ENCODE results near the gene ABCB1. TPM values are rescaled to one million over a fixed set of nuclear protein-coding genes. Genes with fewer than 3 reads are reported as not detected.

ABCB1 gene
- total and polyA plus RNA-seq, 2 of the 13 experiments (the other 11 are each of a cell fraction or from before 2014, with no cell fraction given) = 42.8 to 52.6 TPM

DNA sequence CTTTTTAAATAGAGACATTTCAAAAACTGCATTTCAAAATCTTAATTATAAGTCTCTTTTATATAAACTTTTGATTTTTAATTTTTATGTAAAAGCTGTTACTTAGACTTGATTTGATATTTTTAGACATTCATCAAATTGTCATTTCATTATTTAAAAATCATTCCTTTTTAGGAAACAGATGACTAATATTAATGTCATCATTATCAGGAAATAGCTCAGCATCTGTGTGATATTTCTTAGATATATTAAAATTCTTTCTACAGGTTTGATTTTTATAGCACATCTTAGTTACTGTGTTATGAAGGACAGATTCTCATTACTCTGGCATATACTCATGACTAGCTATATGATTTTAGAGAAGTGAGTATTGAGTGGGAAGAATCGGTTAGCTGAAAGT lies 44.8 kb upstream of the ABCB1 start (continued):
- TF ChIP-seq ZFP82 (CRISPR knock-in tag; IDR thresholded peaks at IDR 0.05; ENCODE audit: borderline replicate concordance) = no peak
- TF ChIP-seq FOXK1 (CRISPR knock-in tag; IDR thresholded peaks at IDR 0.05; ENCODE audit: borderline replicate concordance, low read depth) = no peak

DNA sequence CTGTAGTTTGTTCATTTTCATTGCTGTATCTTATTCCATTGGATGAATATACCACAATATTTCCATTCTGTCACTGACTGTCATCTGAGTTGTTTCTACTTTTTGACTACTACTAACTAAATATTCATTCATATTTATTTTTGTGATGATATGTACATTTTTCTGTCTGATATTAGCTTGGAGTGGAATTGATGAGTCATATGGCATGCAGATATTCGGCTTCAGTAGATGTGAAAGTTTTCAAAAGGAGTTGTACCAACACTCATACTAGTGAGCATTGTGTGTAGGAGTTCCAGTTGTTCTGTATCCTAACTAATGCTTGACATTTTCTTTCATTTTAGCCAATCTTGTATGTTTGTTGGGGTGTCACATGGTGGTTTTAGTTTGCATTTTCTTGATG lies 35.2 kb upstream of the ABCB1 start:
- no peak overlapping the region for H3K4me2 ChIP-seq (ENCODE audit: low read depth, low read length)
- no peak overlapping the region for H3K27ac ChIP-seq (ENCODE audit: extremely low read length, insufficient read depth, low read length)
- intact Hi-C loops (cut with micrococcal nuclease; ENCODE audit: unreplicated experiment) = no loop called here
- POLR2A ChIA-PET = no interaction called here
- no peak overlapping the region for H2AFZ ChIP-seq (ENCODE audit: low read length)
- H3K4me3 ChIP-seq (replicated peaks in 1 of 3; ENCODE audit: insufficient read depth in 1 of 3, low read depth in 2 of 3, low read length in 3 of 3) = no peak overlapping the region
- CTCF ChIA-PET (ENCODE audit: low intra/inter-chr PET ratio, low total read pairs) = no interaction called here
- H3K9ac ChIP-seq (ENCODE audit: insufficient read depth, low read depth, low read length) = no peak overlapping the region
- ATAC-seq (no peak), FAIRE-seq (no peak), DNase-seq (ENCODE audit: low spot score) (no peak)
- no peaks in the 10 kb centered on the region for H3K36me3 ChIP-seq (replicated peaks in 1 of 2; ENCODE audit: control insufficient read depth in 1 of 2, insufficient read depth in 2 of 2, low read length in 2 of 2)
- no peaks in the 10 kb centered on the region for H3K4me1 ChIP-seq (ENCODE audit: insufficient read depth, low read length)
- no peaks in the 10 kb centered on the region for H3K79me2 ChIP-seq (ENCODE audit: insufficient read depth, low read length)
- in situ Hi-C loops (cut with HindIII; ENCODE audit: extremely low pct_ligation_motif_present, low pct_unique_long_range_greater_than_20kb) = no loop called here
- H3K27me3 ChIP-seq (ENCODE audit: control insufficient read depth in 1 of 2, insufficient read depth in 2 of 2, low read length in 2 of 2) = no peaks in the 10 kb centered on the region
- no peaks in the 10 kb centered on the region for H3K9me3 ChIP-seq (ENCODE audit: low read length)
- no TSS peak for BruUV-seq (replicated peaks)
- no peaks in the 10 kb centered on the region for H4K20me1 ChIP-seq (ENCODE audit: insufficient read depth, low read length)
- 5% methylated on average over 1 of the region's 1 CpG for WGBS (ENCODE audit: low lambda C conversion rate)
- TF ChIP-seq, protein P1, sequence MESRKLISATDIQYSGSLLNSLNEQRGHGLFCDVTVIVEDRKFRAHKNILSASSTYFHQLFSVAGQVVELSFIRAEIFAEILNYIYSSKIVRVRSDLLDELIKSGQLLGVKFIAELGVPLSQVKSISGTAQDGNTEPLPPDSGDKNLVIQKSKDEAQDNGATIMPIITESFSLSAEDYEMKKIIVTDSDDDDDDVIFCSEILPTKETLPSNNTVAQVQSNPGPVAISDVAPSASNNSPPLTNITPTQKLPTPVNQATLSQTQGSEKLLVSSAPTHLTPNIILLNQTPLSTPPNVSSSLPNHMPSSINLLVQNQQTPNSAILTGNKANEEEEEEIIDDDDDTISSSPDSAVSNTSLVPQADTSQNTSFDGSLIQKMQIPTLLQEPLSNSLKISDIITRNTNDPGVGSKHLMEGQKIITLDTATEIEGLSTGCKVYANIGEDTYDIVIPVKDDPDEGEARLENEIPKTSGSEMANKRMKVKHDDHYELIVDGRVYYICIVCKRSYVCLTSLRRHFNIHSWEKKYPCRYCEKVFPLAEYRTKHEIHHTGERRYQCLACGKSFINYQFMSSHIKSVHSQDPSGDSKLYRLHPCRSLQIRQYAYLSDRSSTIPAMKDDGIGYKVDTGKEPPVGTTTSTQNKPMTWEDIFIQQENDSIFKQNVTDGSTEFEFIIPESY (CRISPR knock-in tag; IDR thresholded peaks at IDR 0.05) = no peak
- TF ChIP-seq ZNF441 (CRISPR knock-in tag; IDR thresholded peaks at IDR 0.05; ENCODE audit: borderline replicate concordance) = no peak
- TF ChIP-seq, protein P2, sequence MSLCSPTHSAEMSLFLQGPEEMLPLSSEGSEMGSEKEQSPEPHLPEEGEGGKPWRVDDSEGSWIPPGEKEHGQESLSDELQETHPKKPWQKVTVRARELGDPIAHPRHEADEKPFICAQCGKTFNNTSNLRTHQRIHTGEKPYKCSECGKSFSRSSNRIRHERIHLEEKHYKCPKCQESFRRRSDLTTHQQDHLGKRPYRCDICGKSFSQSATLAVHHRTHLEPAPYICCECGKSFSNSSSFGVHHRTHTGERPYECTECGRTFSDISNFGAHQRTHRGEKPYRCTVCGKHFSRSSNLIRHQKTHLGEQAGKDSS (CRISPR knock-in tag; IDR thresholded peaks at IDR 0.05; ENCODE audit: borderline replicate concordance, low read depth) = no peak
- TF ChIP-seq ESRRA (CRISPR knock-in tag; IDR thresholded peaks at IDR 0.05; ENCODE audit: low read depth) = no peak
- no peak for TF ChIP-seq ETV6 (CRISPR knock-in tag; conservative IDR thresholded peaks at IDR 0.05)
- TF ChIP-seq, protein P3, sequence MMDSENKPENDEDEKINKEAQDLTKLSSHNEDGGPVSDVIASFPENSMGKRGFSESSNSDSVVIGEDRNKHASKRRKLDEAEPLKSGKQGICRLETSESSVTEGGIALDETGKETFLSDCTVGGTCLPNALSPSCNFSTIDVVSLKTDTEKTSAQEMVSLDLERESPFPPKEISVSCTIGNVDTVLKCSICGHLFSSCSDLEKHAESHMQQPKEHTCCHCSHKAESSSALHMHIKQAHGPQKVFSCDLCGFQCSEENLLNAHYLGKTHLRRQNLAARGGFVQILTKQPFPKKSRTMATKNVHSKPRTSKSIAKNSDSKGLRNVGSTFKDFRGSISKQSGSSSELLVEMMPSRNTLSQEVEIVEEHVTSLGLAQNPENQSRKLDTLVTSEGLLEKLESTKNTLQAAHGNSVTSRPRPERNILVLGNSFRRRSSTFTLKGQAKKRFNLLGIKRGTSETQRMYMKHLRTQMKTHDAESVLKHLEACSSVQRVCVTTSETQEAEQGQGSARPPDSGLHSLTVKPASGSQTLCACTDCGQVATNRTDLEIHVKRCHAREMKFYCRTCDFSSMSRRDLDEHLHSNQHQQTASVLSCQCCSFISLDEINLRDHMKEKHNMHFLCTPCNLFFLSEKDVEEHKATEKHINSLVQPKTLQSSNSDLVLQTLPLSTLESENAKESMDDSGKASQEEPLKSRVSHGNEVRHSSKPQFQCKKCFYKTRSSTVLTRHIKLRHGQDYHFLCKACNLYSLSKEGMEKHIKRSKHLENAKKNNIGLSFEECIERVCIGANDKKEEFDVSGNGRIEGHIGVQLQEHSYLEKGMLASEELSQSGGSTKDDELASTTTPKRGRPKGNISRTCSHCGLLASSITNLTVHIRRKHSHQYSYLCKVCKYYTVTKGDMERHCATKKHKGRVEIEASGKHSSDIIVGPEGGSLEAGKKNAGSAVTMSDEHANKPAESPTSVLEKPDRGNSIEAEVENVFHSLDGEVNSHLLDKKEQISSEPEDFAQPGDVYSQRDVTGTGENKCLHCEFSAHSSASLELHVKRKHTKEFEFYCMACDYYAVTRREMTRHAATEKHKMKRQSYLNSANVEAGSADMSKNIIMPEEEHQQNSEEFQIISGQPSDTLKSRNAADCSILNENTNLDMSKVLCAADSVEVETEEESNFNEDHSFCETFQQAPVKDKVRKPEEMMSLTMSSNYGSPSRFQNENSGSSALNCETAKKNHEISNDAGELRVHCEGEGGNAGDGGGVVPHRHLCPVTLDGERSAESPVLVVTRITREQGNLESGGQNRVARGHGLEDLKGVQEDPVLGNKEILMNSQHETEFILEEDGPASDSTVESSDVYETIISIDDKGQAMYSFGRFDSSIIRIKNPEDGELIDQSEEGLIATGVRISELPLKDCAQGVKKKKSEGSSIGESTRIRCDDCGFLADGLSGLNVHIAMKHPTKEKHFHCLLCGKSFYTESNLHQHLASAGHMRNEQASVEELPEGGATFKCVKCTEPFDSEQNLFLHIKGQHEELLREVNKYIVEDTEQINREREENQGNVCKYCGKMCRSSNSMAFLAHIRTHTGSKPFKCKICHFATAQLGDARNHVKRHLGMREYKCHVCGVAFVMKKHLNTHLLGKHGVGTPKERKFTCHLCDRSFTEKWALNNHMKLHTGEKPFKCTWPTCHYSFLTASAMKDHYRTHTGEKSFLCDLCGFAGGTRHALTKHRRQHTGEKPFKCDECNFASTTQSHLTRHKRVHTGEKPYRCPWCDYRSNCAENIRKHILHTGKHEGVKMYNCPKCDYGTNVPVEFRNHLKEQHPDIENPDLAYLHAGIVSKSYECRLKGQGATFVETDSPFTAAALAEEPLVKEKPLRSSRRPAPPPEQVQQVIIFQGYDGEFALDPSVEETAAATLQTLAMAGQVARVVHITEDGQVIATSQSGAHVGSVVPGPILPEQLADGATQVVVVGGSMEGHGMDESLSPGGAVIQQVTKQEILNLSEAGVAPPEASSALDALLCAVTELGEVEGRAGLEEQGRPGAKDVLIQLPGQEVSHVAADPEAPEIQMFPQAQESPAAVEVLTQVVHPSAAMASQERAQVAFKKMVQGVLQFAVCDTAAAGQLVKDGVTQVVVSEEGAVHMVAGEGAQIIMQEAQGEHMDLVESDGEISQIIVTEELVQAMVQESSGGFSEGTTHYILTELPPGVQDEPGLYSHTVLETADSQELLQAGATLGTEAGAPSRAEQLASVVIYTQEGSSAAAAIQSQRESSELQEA (CRISPR knock-in tag; IDR thresholded peaks at IDR 0.05; ENCODE audit: not compliant biosample characterization) = no peak
- TF ChIP-seq, protein P4, sequence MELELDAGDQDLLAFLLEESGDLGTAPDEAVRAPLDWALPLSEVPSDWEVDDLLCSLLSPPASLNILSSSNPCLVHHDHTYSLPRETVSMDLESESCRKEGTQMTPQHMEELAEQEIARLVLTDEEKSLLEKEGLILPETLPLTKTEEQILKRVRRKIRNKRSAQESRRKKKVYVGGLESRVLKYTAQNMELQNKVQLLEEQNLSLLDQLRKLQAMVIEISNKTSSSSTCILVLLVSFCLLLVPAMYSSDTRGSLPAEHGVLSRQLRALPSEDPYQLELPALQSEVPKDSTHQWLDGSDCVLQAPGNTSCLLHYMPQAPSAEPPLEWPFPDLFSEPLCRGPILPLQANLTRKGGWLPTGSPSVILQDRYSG (CRISPR knock-in tag; IDR thresholded peaks at IDR 0.05) = no peak
- no peak for TF ChIP-seq ZNF775 (CRISPR knock-in tag; IDR thresholded peaks at IDR 0.05; ENCODE audit: borderline replicate concordance)
- TF ChIP-seq KMT2A (CRISPR knock-in tag; IDR thresholded peaks at IDR 0.05) = no peak
